Gastroesophageal sphincter (tissue), 3 donors: ENCODE results near the gene ARHGAP44.

Experiments
- CTCF ChIP-seq, 4 experiments: fragments of 200-600 bp in 2 of 4; fragments of 450-650 bp in 2 of 4; sonication (generic) in 1 of 4; IDR thresholded peaks; one replicate each; pipeline ENCODE4 v1.5.1; 2017 to 2019; ENCODE audit warnings: antibody characterized with exemption in 4 of 4, mild to moderate bottlenecking in 2 of 4, moderate library complexity in 2 of 4
- POLR2AphosphoS5 ChIP-seq: sonication (generic); formaldehyde crosslinking; IDR thresholded peaks from one replicate; pipeline ENCODE4 v1.6.1; 2017; ENCODE audit warnings: antibody characterized with exemption

- TF ChIP-seq CTCF (IDR thresholded peaks at IDR 0.05) (no peak), POLR2AphosphoS5 (no peak)
Measured at GRCh38 chr17:13030056-13030455, 240.8 kb downstream of the ARHGAP44 start.
